ENCODE data around the gene E2F8.

The E2F8 gene

GRCh38 chr11:19252394-19253152, 11.8 kb upstream of the E2F8 start:
- DNase-seq (ENCODE audit: low spot score), result no peak

DNA sequence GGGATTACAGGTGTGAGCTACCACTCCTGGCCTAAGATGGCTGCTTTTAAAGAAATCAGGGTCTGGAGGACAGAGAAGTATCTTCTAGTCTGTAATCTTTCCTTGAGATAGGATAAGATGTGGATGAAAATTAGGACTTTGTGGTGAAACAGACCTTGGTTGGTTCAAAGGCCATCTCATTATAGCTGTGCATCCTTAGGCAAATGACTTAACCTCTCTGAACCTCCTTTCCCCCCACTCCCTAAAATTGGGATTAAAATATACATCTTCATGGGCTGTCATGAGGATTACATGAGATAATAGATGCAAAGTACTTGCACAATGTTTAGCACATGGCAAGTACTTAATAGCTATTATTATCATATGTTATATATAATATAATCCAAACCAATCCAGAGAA, 10.8 kb upstream of the E2F8 start:
- no peak for DNase-seq (ENCODE audit: low spot score)

DNA sequence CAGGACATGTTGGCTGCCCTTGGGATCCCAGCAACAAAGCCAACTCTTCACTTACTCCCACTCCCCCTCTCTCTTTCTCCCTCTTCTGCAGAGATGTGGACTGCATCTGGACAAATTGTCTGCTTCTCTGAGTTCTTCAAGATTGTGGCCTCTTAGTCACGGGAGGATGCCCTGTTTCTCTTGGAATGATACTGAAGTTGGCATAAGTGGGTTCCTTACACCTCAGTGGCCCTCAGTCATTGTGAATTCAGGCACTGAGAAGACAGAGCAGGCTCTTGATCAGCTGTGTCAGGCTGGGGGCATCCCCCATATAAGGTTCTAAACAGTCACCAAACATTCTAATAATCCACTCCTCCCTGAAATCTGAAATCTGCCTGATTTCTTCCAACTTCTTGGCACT, 6.1 kb upstream of the E2F8 start:
- no peak for DNase-seq (ENCODE audit: low spot score)

- DNase-seq (ENCODE audit: low spot score), result no peak
Observed at GRCh38 chr11:19245351-19245750, 4.6 kb upstream of the E2F8 start.

DNA sequence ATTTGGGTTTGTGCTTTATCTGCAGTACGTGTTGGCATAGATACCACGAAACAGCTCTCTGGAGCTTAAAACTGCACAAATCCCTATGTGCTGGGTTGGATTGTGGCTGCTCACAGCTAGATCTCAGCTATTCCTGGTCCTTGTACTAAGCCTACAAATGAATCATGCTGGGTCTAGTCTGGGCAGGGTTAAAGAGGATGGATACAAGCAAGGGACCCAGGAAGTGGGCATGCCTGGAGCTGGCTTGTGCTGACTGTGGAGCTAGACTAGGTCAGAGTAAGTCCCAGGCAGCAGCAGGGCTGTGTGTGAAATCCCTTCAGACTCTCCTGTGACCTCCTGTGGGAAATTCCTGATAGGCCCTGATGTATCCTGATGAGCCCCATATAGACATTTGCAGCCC, 3.9 kb upstream of the E2F8 start:
- DNase-seq (ENCODE audit: low spot score), result no peak

- no peak for DNase-seq (ENCODE audit: low spot score)
Observed at GRCh38 chr11:19244084-19244483, 3.3 kb upstream of the E2F8 start.

DNA sequence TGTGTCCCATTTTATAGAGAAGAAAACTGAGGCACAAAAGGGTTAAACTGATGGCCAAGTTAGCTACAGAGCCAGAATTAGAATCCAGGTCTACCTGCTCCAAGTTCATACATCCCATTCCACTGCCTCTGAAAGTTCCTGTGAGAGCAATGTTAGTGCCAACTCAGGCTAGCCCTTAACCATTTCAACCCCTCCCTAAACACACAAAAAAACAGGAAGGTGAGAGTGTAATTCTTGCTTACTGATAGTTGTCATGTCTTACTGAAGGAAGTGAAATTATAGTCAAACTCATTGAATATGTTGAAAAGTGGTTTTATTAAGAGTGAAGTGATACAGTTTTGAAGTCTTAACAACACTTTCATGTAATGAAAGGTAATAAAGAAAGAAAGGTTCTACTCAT, 2.9 kb upstream of the E2F8 start:
- DNase-seq (ENCODE audit: low spot score), result no peak

- DNase-seq (ENCODE audit: low spot score), result no peak
Observed at GRCh38 chr11:19243143-19243542, 2.4 kb upstream of the E2F8 start.

- no peak for DNase-seq (ENCODE audit: low spot score)
Observed at GRCh38 chr11:19242179-19242932, 1.6 kb upstream of the E2F8 start.

DNA sequence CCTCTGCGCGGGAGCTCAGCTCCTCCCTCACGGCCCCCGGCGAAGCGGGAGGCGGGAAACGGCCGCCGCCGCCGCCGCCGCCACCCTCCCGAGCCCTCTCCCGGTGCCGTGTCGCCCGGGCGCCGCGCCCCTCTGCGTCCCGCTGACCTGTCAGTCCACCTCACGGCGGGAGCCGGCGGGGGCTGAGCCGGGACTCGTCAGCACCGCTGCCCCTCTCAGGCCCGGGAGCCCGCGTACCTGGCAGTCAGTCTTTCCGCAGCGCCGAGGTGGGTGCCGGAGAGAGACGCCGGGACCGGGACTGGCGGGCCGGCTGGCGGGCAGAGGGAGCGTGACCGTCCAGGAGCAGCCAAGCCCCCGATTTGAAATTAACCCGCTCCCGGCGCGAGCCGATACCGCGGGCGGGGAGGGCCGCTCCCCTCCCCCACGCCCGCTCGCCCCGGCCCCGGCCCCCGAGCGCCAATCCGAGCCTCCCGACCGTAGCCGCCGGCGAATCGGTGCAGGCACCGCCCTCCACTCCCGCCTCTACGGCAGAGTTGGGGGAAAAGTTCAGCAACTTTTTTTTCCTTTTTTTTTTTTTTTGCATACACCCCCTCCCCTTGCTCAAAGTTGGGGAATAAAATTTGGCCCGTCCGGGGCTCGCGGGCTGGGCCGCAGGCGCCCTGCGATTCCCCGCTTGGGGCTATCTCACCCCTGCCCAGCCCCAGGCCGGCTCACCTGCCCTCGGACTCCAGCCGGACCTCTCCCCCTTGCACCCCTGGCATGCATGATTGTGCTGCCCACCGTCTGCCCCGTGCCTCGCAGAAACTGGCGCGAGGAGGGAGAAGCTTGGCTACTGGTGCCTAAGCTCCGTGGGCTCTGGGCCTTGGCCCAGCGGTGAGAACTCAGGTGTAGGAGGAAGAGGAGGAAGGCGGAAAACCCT, 774 bp upstream of the E2F8 start:
- DNase-seq (ENCODE audit: low spot score), result peak; percentile 65

DNA sequence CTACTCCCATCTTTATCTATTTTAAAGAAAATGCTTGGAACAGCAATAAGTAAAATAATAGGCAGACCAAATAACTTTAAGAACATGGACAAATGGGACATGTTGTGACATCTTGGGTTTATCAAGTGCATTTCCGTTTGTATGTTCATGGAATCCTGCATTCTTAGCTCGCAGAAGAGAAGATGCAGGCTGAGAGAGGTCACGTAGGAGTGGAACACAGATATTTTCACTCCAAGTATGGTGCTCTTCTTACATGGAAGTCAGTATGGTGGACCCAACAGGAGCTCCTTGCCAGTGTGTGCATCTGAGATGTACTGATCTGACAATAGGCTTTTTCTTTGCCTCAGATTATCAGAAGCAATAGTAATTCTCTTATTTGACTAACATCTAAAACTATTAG, 1.7 kb downstream of the E2F8 start:
- DNase-seq (ENCODE audit: low spot score), result no peak

DNA sequence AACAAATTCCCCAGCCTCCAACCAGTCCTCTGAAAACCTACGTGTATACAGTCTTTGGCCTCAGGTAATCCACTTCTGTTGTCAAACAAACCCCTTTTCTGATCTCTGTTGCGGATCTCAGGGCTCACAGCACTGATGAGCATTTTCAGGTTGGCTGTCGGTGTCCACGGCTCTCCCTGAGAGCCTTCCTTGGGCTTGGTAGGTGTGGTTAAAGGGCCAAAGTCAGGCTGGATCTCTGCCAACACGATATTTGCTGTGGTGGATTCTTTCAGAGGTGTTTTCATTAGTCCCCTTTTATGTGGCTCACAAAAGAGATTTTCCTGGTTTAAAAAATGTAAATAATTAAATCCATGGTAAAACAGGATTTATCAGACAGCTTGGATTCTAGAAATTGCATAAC, 2.9 kb downstream of the E2F8 start:
- no peak for DNase-seq (ENCODE audit: low spot score)

GRCh38 chr11:19237381-19237780, 3.4 kb downstream of the E2F8 start:
- no peak for DNase-seq (ENCODE audit: low spot score)

GRCh38 chr11:19234231-19234817, 6.4 kb downstream of the E2F8 start:
- no peak for DNase-seq (ENCODE audit: low spot score)

GRCh38 chr11:19232910-19233503, 7.7 kb downstream of the E2F8 start:
- DNase-seq (ENCODE audit: low spot score), result no peak

DNA sequence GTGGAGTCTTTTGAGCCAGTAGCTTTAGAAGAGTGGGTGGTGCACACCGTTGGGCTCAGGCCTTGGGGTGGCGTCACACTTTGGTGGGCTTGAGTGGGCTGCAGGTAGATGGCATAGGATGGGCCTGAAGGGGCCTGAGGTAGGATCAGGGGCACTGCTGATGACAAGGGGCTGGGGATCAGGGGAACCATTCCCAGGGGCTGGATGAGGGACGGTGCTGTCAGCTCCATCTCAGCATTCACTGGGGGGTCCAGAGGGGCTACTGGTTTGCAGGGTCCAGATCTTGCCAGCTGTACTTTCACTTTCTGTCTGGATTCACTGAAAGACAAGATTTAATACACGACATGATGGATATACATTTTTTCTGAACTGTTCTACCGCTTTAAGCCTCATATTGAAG, 11.1 kb downstream of the E2F8 start:
- no peak for DNase-seq (ENCODE audit: low spot score)

- no peak for DNase-seq (ENCODE audit: low spot score)
Observed at GRCh38 chr11:19228968-19229367, 11.8 kb downstream of the E2F8 start.

- DNase-seq (ENCODE audit: low spot score), result no peak
Observed at GRCh38 chr11:19226378-19227195, 14.2 kb downstream of the E2F8 start.

- no peak for DNase-seq (ENCODE audit: low spot score)
Observed at GRCh38 chr11:19225581-19225980, 15.2 kb downstream of the E2F8 start.

GRCh38 chr11:19225123-19225522, 15.6 kb downstream of the E2F8 start:
- DNase-seq (ENCODE audit: low spot score), result no peak

Measured in HuH-7 (cell line).